Measurements from ENCODE around the gene TIGD2.

TIGD2 gene

DNA sequence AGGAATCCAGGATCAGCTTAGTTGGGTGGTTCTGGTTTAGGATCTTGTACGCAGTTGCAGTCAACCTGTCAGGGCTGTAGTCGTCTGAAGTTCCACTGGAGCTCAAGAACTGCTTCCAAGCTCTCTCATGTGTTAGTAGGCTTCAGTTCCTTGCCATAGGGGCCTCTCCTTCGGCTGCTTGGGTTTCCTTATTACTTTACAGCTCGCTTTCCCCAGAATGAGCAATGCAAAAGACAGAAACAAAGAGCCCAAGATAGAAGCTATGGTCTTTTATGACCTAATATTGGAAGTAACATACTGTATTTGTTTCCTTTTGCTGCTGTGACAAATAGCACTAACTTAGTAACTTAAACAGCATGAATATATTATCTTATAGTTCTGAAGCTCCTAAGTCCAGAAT, 51.7 kb downstream of the TIGD2 start:
- Mint-ChIP-seq H3K9me3 (no peaks in the 10 kb centered on the region), H3K27me3 (ENCODE audit: low read depth) (peaks cover 6% of the 10 kb centered on the region), H3K4me3 (no peak overlapping the region), H3K27ac (no peak overlapping the region), H3K36me3 (ENCODE audit: low read depth) (no peaks in the 10 kb centered on the region), H3K4me1 (ENCODE audit: low read depth) (no peaks in the 10 kb centered on the region)

DNA sequence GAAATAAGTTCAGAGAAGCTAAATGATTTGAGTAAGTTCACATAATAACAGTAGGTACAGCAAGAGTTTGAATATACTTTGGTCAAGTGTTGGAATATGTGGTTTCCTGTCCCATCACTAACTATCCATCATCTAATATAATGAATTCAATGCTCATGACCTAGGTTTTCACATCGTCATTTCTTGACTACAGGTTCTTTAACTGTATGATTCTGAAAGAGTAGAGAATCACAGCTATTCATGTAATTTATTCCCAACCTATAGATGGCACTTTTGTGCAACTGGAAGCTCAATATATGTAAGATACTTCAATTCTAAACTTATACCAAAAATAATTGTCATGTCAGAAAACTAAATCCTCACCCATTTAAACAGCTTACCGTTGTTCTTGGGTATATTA, 53.1 kb downstream of the TIGD2 start:
- no peaks in the 10 kb centered on the region for H3K36me3 Mint-ChIP-seq (ENCODE audit: low read depth)
- no peaks in the 10 kb centered on the region for H3K9me3 Mint-ChIP-seq
- peaks cover 9% of the 10 kb centered on the region for H3K27me3 Mint-ChIP-seq (ENCODE audit: low read depth)
- H3K4me3 Mint-ChIP-seq = no peak overlapping the region
- no peaks in the 10 kb centered on the region for H3K4me1 Mint-ChIP-seq (ENCODE audit: low read depth)
- no peak overlapping the region for H3K27ac Mint-ChIP-seq

Measured in T-helper 1 cell treated with Interleukin-12 subunit alpha and Interleukin-12 subunit beta and Interleukin-4 antibody, amounts not matched to agents 30 μg/mL and 1 μg/mL, for 36 hours (primary cell).